Thyroid gland (tissue), 4 donors: ENCODE results near the gene MLANA. TPM values are rescaled to one million over a fixed set of nuclear protein-coding genes. Genes with fewer than 3 reads are reported as not detected.

Source experiments
- DNase-seq, 2 donors: peaks; one replicate each; pipeline ENCODE4 v3.0.0-alpha.2; 2019
- H3K27ac ChIP-seq, 3 donors: fragments of 200-600 bp; sonication (generic); 1 replicate in 2 of 3; 2 replicates in 1 of 3; pipeline ENCODE4 v1.5.1; 2016 to 2019; ENCODE audit warnings: mild to moderate bottlenecking in 1 of 3, moderate library complexity in 1 of 3
- H3K27me3 ChIP-seq: fragments of 200-600 bp; sonication (generic); one replicate; pipeline ENCODE4 v1.5.1; 2019
- H3K36me3 ChIP-seq, 2 donors: fragments of 200-600 bp; sonication (generic); one replicate each; pipeline ENCODE4 v1.5.1; 2016 to 2019
- H3K4me1 ChIP-seq, 2 donors: fragments of 200-600 bp; sonication (generic); one replicate each; pipeline ENCODE4 v1.5.1; 2017 to 2019
- H3K4me3 ChIP-seq, 3 donors: fragments of 200-600 bp; sonication (generic); replicated peaks in 1 of 3; 1 replicate in 2 of 3; 2 replicates in 1 of 3; pipeline ENCODE4 v1.5.1; 2016; ENCODE audit warnings: mild to moderate bottlenecking in 1 of 3
- H3K9me3 ChIP-seq: fragments of 200-600 bp; sonication (generic); one replicate; pipeline ENCODE4 v1.5.1; 2017
- POLR2A ChIP-seq, 2 donors: fragments of 450-650 bp; IDR thresholded peaks; one replicate each; pipeline ENCODE4 v1.6.1; 2017; ENCODE audit warnings: antibody characterized with exemption in 2 of 2, mild to moderate bottlenecking in 2 of 2, moderate library complexity in 1 of 2
- WGBS, 2 donors: methylation state at CpG; one replicate each; pipeline ENCODE4 v1.1.5; 2017; 5-methylcytosine and 5-hydroxymethylcytosine counted together
- intact Hi-C: fragments of 100-400 bp; cut with DNase I; formaldehyde crosslinking; loops from one replicate; pipeline ENCODE4 v1.15.1; 2023
- total RNA-seq, 4 donors: library from RNA; depleted of rRNA; stranded (reverse); fragments of >200 nt; gene quantifications; one replicate each; pipeline ENCODE4 v1.2.3, GENCODE V29; 2016
- TF ChIP-seq, protein P1 (sequence below), 6 experiments: fragments of 200-600 bp in 3 of 6; fragments of 450-650 bp in 3 of 6; sonication (generic) in 3 of 6; IDR thresholded peaks; one replicate each; pipeline ENCODE4 v1.5.1; 2016 to 2019; ENCODE audit warnings: antibody characterized with exemption in 6 of 6, mild to moderate bottlenecking in 2 of 6, inconsistent platforms in 1 of 6, moderate library complexity in 1 of 6

MLANA gene
- total RNA-seq, 4 donors from 2014 or later, result not detected

GRCh38 chr9:5918460-5918859, 27.8 kb downstream of the MLANA start:
- Histone ChIP-seq H3K4me1 (peaks cover 0 to 4% of the 10 kb centered on the region in 2 donors), H3K9me3 (no peaks in the 10 kb centered on the region), H3K27me3 (no peaks in the 10 kb centered on the region), H3K27ac (no peak overlapping the region), H3K4me3 (no peak overlapping the region), H3K36me3 (peaks cover 5 to 12% of the 10 kb centered on the region in 2 donors)
- TF ChIP-seq POLR2A (IDR thresholded peaks at IDR 0.05), result no peak
- TF ChIP-seq, protein P1, sequence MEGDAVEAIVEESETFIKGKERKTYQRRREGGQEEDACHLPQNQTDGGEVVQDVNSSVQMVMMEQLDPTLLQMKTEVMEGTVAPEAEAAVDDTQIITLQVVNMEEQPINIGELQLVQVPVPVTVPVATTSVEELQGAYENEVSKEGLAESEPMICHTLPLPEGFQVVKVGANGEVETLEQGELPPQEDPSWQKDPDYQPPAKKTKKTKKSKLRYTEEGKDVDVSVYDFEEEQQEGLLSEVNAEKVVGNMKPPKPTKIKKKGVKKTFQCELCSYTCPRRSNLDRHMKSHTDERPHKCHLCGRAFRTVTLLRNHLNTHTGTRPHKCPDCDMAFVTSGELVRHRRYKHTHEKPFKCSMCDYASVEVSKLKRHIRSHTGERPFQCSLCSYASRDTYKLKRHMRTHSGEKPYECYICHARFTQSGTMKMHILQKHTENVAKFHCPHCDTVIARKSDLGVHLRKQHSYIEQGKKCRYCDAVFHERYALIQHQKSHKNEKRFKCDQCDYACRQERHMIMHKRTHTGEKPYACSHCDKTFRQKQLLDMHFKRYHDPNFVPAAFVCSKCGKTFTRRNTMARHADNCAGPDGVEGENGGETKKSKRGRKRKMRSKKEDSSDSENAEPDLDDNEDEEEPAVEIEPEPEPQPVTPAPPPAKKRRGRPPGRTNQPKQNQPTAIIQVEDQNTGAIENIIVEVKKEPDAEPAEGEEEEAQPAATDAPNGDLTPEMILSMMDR (IDR thresholded peaks at IDR 0.05), result no peak
- intact Hi-C loops, result no loop called here
- DNase-seq, result no peak
- WGBS, 2 donors, result 87 to 98% methylated on average over 3 of the region's 3 CpGs

GRCh38 chr9:5920860-5921328, 30.2 kb downstream of the MLANA start:
- Histone ChIP-seq H3K9me3 (no peaks in the 10 kb centered on the region), H3K4me3 (no peak overlapping the region), H3K27me3 (no peaks in the 10 kb centered on the region), H3K4me1 (no peaks in the 10 kb centered on the region), H3K27ac (no peak overlapping the region), H3K36me3 (peaks cover 5 to 12% of the 10 kb centered on the region in 2 donors)
- no peak for DNase-seq
- intact Hi-C loops, result no loop called here
- TF ChIP-seq, protein P1 (IDR thresholded peaks at IDR 0.05), result no peak
- no peak for TF ChIP-seq POLR2A (IDR thresholded peaks at IDR 0.05)
- WGBS, 2 donors, result 90 to 93% methylated on average over 2 of the region's 2 CpGs

DNA sequence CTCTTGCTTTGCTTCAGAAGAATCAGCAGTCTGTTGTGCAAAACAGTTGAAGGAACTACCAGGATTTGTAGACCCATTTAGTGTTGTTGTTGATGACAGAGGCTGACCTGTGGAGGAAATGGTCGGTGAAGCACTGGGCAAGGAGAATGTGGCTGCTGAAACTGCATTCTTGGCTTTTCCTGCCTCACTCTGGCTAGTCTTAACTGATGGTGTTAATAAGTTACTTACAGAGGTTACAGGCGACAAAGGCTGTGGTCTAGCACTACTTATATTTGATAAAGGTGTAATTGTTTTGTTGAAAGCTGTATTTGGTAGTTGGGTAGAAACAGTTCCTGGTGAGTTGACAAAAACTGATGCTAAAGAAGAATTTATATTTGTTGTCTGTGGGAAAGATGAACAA, 31.5 kb downstream of the MLANA start:
- WGBS, 2 donors, result 87 to 92% methylated on average over 2 of the region's 2 CpGs
- peaks cover 5 to 12% of the 10 kb centered on the region in 2 donors for H3K36me3 ChIP-seq
- intact Hi-C loops, result no loop called here
- H3K4me1 ChIP-seq, result no peaks in the 10 kb centered on the region
- no peaks in the 10 kb centered on the region for H3K27me3 ChIP-seq
- DNase-seq, result no peak
- no peaks in the 10 kb centered on the region for H3K9me3 ChIP-seq
- no peak overlapping the region for H3K27ac ChIP-seq
- no peak overlapping the region for H3K4me3 ChIP-seq
- no peak for TF ChIP-seq POLR2A (IDR thresholded peaks at IDR 0.05)
- TF ChIP-seq, protein P1 (IDR thresholded peaks at IDR 0.05), result no peak

DNA sequence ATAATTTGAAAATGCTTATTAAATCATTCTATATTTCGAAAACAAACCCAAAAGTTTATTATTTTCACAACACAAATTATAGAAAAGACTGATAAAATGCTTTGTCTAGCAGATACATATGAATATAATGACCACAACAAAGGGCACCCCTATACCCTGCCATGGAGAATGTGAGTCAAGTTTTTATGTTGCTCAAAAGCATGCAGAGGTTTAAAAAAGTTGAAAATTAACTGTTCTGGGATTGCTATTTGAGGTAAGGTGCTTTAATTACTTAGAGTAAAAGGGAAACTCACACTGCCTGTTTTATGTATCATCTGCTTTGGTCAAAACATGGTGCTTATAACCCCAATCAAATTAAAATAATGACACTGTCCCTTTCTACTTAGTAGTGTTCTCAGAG, 41.0 kb downstream of the MLANA start:
- H3K4me3 ChIP-seq, result no peak overlapping the region
- no peak for TF ChIP-seq POLR2A (IDR thresholded peaks at IDR 0.05)
- TF ChIP-seq, protein P1 (IDR thresholded peaks at IDR 0.05), result no peak
- no peaks in the 10 kb centered on the region for H3K9me3 ChIP-seq
- no peak overlapping the region for H3K27ac ChIP-seq
- DNase-seq, result no peak
- H3K36me3 ChIP-seq, result peaks cover 0 to 4% of the 10 kb centered on the region in 2 donors
- no peaks in the 10 kb centered on the region for H3K27me3 ChIP-seq
- WGBS, 2 donors, result 96 to 97% methylated on average over 1 of the region's 1 CpG
- intact Hi-C loops, result no loop called here
- no peaks in the 10 kb centered on the region for H3K4me1 ChIP-seq

GRCh38 chr9:5938449-5938848, 47.8 kb downstream of the MLANA start:
- WGBS, 2 donors, result 98 to 99% methylated on average over 2 of the region's 2 CpGs
- intact Hi-C loops, result no loop called here
- H3K4me3 ChIP-seq, result no peak overlapping the region

More at GRCh38 chr9:5938449-5938848, 47.8 kb downstream of the MLANA start:
- peaks cover 0 to under 1% of the 10 kb centered on the region in 2 donors for H3K36me3 ChIP-seq
- H3K9me3 ChIP-seq, result no peaks in the 10 kb centered on the region
- no peaks in the 10 kb centered on the region for H3K4me1 ChIP-seq
- TF ChIP-seq POLR2A (IDR thresholded peaks at IDR 0.05), result no peak
- TF ChIP-seq, protein P1 (IDR thresholded peaks at IDR 0.05), result no peak
- H3K27me3 ChIP-seq, result no peaks in the 10 kb centered on the region
- H3K27ac ChIP-seq, result no peak overlapping the region
- no peak for DNase-seq
